GM18868 (cell line): ENCODE results near the gene UROS.

Source experiments
- ATAC-seq: cut with Tn5 transposase; IDR thresholded peaks from one replicate; pipeline ENCODE4 v1.9.1; 2021; ENCODE audit warnings: mild to moderate bottlenecking, moderate library complexity; ENCODE audit not compliant: unreplicated experiment

UROS gene

GRCh38 chr10:125838802-125839575, 15.9 kb upstream of the UROS start:
- no peak for ATAC-seq

- no peak for ATAC-seq
Observed at GRCh38 chr10:125836746-125837145, 13.7 kb upstream of the UROS start.

- ATAC-seq = no peak
Observed at GRCh38 chr10:125828311-125828710, 5.3 kb upstream of the UROS start.

GRCh38 chr10:125827133-125827532, 4.1 kb upstream of the UROS start:
- ATAC-seq = no peak

GRCh38 chr10:125824736-125825135, 1.7 kb upstream of the UROS start:
- ATAC-seq = no peak

GRCh38 chr10:125823663-125824251, 699 bp upstream of the UROS start:
- ATAC-seq = no peak

- ATAC-seq = peak; percentile 66
Observed at GRCh38 chr10:125820701-125821100, 2.4 kb downstream of the UROS start.

GRCh38 chr10:125817337-125817946, 5.6 kb downstream of the UROS start:
- no peak for ATAC-seq

- no peak for ATAC-seq
Observed at GRCh38 chr10:125816548-125816947, 6.5 kb downstream of the UROS start.

- no peak for ATAC-seq
Observed at GRCh38 chr10:125815764-125816163, 7.3 kb downstream of the UROS start.

GRCh38 chr10:125812128-125812750, 10.8 kb downstream of the UROS start:
- ATAC-seq = no peak

GRCh38 chr10:125811251-125811650, 11.8 kb downstream of the UROS start:
- no peak for ATAC-seq

- no peak for ATAC-seq
Observed at GRCh38 chr10:125808047-125808446, 15.0 kb downstream of the UROS start.

GRCh38 chr10:125802739-125803138, 20.3 kb downstream of the UROS start:
- no peak for ATAC-seq

GRCh38 chr10:125802131-125802530, 20.9 kb downstream of the UROS start:
- no peak for ATAC-seq

- ATAC-seq = no peak
Observed at GRCh38 chr10:125801574-125801973, 21.5 kb downstream of the UROS start.

- no peak for ATAC-seq
Observed at GRCh38 chr10:125799451-125800182, 23.4 kb downstream of the UROS start.

GRCh38 chr10:125797994-125798662, 24.9 kb downstream of the UROS start:
- ATAC-seq = no peak

GRCh38 chr10:125797424-125797823, 25.6 kb downstream of the UROS start:
- ATAC-seq = no peak

GRCh38 chr10:125795637-125796190, 27.3 kb downstream of the UROS start:
- ATAC-seq = no peak
